ENCODE data around the gene TBC1D3B.

GRCh38 chr17:36127911-36128310 lies 48.5 kb downstream of the TBC1D3B start:
- no peak for TF ChIP-seq MLX (CRISPR knock-in tag; IDR thresholded peaks at IDR 0.05)
- no peak for TF ChIP-seq CTCF (IDR thresholded peaks at IDR 0.05)
- TF ChIP-seq JUN (CRISPR knock-in tag; IDR thresholded peaks at IDR 0.05): no peak
- no peak for TF ChIP-seq ATF1 (CRISPR knock-in tag; IDR thresholded peaks at IDR 0.05)
- TF ChIP-seq ZNF423 (CRISPR knock-in tag; IDR thresholded peaks at IDR 0.05): no peak
- TF ChIP-seq SMAD3 (CRISPR knock-in tag; IDR thresholded peaks at IDR 0.05; ENCODE audit: borderline replicate concordance): no peak
- TF ChIP-seq ZNF219 (CRISPR knock-in tag; IDR thresholded peaks at IDR 0.05; ENCODE audit: borderline replicate concordance): no peak

All from WTC11 (cell line).